IPS-20b (cell line): ENCODE measurements around the gene DSCAM.
"Not testable (repeated sequence)": the region's sequence is repeated elsewhere in the genome, so short reads cannot be mapped to it uniquely, and the experiment has no call there.

Experiments used
- H3K27ac ChIP-seq: one replicate; pipeline ENCODE4 v1.5.1; 2013; ENCODE audit warnings: low read length
- H3K27me3 ChIP-seq: 2 replicates; pipeline ENCODE4 v1.6.1; 2013; ENCODE audit warnings: mild to moderate bottlenecking, low read length, inconsistent platforms; ENCODE audit not compliant: insufficient read depth
- H3K36me3 ChIP-seq: 2 replicates; pipeline ENCODE4 v1.6.1; 2013; ENCODE audit warnings: low read depth, mild to moderate bottlenecking, inconsistent platforms, low read length, moderate library complexity; ENCODE audit not compliant: insufficient read depth
- H3K4me1 ChIP-seq: 2 replicates; pipeline ENCODE4 v1.6.1; 2013; ENCODE audit warnings: mild to moderate bottlenecking, control low read depth, inconsistent platforms, low read length, moderate library complexity; ENCODE audit not compliant: insufficient read depth
- H3K4me3 ChIP-seq: 2 replicates; pipeline ENCODE4 v1.5.1; 2013; ENCODE audit warnings: mild to moderate bottlenecking, low read length, inconsistent platforms
- H3K9ac ChIP-seq: 2 replicates; pipeline ENCODE4 v1.6.1; 2013; ENCODE audit warnings: low read depth, mild to moderate bottlenecking, inconsistent platforms, low read length, moderate library complexity
- H3K9me3 ChIP-seq: 2 replicates; pipeline ENCODE4 v1.6.1; 2013; ENCODE audit warnings: mild to moderate bottlenecking, low read depth, low read length, inconsistent platforms; ENCODE audit not compliant: insufficient read depth

The DSCAM gene

GRCh38 chr21:40047993-40048730, 798.8 kb downstream of the DSCAM start:
- Histone ChIP-seq H3K4me1 (0 out of 2 replicates have a peak, but pooled peaks cover 11% of the 10 kb centered on the region), H3K27me3 (no peaks in the 10 kb centered on the region), H3K9ac (no peak overlapping the region), H3K27ac (no peak overlapping the region), H3K36me3 (no peaks in the 10 kb centered on the region), H3K4me3 (no peak overlapping the region), H3K9me3 (no peaks in the 10 kb centered on the region)

GRCh38 chr21:40047211-40047610, 799.7 kb downstream of the DSCAM start:
- no peak overlapping the region for H3K4me3 ChIP-seq
- H3K27ac ChIP-seq, result no peak overlapping the region
- no peaks in the 10 kb centered on the region for H3K9me3 ChIP-seq
- H3K27me3 ChIP-seq, result no peaks in the 10 kb centered on the region
- no peak overlapping the region for H3K9ac ChIP-seq
- no peaks in the 10 kb centered on the region for H3K36me3 ChIP-seq
- 0 out of 2 replicates have a peak, but pooled peaks cover 11% of the 10 kb centered on the region for H3K4me1 ChIP-seq

- no peaks in the 10 kb centered on the region for H3K9me3 ChIP-seq
- H3K4me3 ChIP-seq, result no peak overlapping the region
- no peaks in the 10 kb centered on the region for H3K27me3 ChIP-seq
- H3K4me1 ChIP-seq, result no peaks in the 10 kb centered on the region
- no peaks in the 10 kb centered on the region for H3K36me3 ChIP-seq
- no peak overlapping the region for H3K27ac ChIP-seq
- H3K9ac ChIP-seq, result no peak overlapping the region
These were observed 803.1 kb downstream of the DSCAM start for GRCh38 chr21:40043866-40044265.

GRCh38 chr21:40043423-40043822, 803.5 kb downstream of the DSCAM start:
- H3K9ac ChIP-seq, result no peak overlapping the region
- no peak overlapping the region for H3K27ac ChIP-seq
- no peak overlapping the region for H3K4me3 ChIP-seq
- no peaks in the 10 kb centered on the region for H3K9me3 ChIP-seq
- no peaks in the 10 kb centered on the region for H3K36me3 ChIP-seq
- H3K4me1 ChIP-seq, result no peaks in the 10 kb centered on the region
- no peaks in the 10 kb centered on the region for H3K27me3 ChIP-seq

GRCh38 chr21:40041446-40041845, 805.5 kb downstream of the DSCAM start:
- no peak overlapping the region for H3K4me3 ChIP-seq
- H3K9ac ChIP-seq, result no peak overlapping the region
- H3K9me3 ChIP-seq, result no peaks in the 10 kb centered on the region
- no peak overlapping the region for H3K27ac ChIP-seq
- H3K4me1 ChIP-seq, result no peaks in the 10 kb centered on the region
- no peaks in the 10 kb centered on the region for H3K27me3 ChIP-seq
- H3K36me3 ChIP-seq, result no peaks in the 10 kb centered on the region

- not testable (repeated sequence) for H3K27me3 ChIP-seq, H3K9ac ChIP-seq, H3K36me3 ChIP-seq, H3K4me1 ChIP-seq, H3K27ac ChIP-seq, H3K4me3 ChIP-seq, H3K9me3 ChIP-seq
These were observed 813.7 kb downstream of the DSCAM start for GRCh38 chr21:40033156-40033782.

- H3K9me3 ChIP-seq, result no peaks in the 10 kb centered on the region
- no peak overlapping the region for H3K27ac ChIP-seq
- no peaks in the 10 kb centered on the region for H3K36me3 ChIP-seq
- no peak overlapping the region for H3K4me3 ChIP-seq
- no peaks in the 10 kb centered on the region for H3K27me3 ChIP-seq
- H3K4me1 ChIP-seq, result peaks cover 3% of the 10 kb centered on the region; the same call in 1 of the 2 replicates
- no peak overlapping the region for H3K9ac ChIP-seq
These were observed 817.1 kb downstream of the DSCAM start for GRCh38 chr21:40029888-40030287.

- H3K9me3 ChIP-seq, H3K9ac ChIP-seq, H3K27me3 ChIP-seq, H3K27ac ChIP-seq, H3K4me1 ChIP-seq, H3K36me3 ChIP-seq, H3K4me3 ChIP-seq: not testable (repeated sequence)
These were observed 818.6 kb downstream of the DSCAM start for GRCh38 chr21:40028393-40028792.

- no peak overlapping the region for H3K9ac ChIP-seq
- no peak overlapping the region for H3K27ac ChIP-seq
- H3K27me3 ChIP-seq, result no peaks in the 10 kb centered on the region; the same call in 1 of the 2 replicates
- H3K4me1 ChIP-seq, result no peaks in the 10 kb centered on the region
- no peaks in the 10 kb centered on the region for H3K9me3 ChIP-seq
- no peak overlapping the region for H3K4me3 ChIP-seq
- H3K36me3 ChIP-seq, result no peaks in the 10 kb centered on the region
These were observed 825.2 kb downstream of the DSCAM start for GRCh38 chr21:40021558-40022351.

- no peaks in the 10 kb centered on the region for H3K4me1 ChIP-seq
- no peak overlapping the region for H3K9ac ChIP-seq
- no peak overlapping the region for H3K4me3 ChIP-seq
- H3K36me3 ChIP-seq, result no peaks in the 10 kb centered on the region
- no peaks in the 10 kb centered on the region for H3K9me3 ChIP-seq
- H3K27me3 ChIP-seq, result no peaks in the 10 kb centered on the region; the same call in 1 of the 2 replicates
- H3K27ac ChIP-seq, result no peak overlapping the region
These were observed 826.3 kb downstream of the DSCAM start for GRCh38 chr21:40020651-40021050.

GRCh38 chr21:40018871-40019475, 828.0 kb downstream of the DSCAM start:
- H3K9me3 ChIP-seq, result no peaks in the 10 kb centered on the region
- no peak overlapping the region for H3K27ac ChIP-seq
- H3K36me3 ChIP-seq, result no peaks in the 10 kb centered on the region
- no peaks in the 10 kb centered on the region for H3K4me1 ChIP-seq
- no peaks in the 10 kb centered on the region; the same call in 1 of the 2 replicates for H3K27me3 ChIP-seq
- H3K9ac ChIP-seq, result no peak overlapping the region
- no peak overlapping the region for H3K4me3 ChIP-seq
